Fibroblast of skin of back (primary cell): Measurements from ENCODE around the gene ETV4.
A peak's percentile ranks its signal among the peaks of the same experiment; 100 is the strongest.

ENCODE experiments used
- DNase-seq: peaks from one replicate; pipeline ENCODE4 v3.0.0-alpha.2; 2013

ETV4 gene

GRCh38 chr17:43572368-43572980 lies 26.3 kb upstream of the ETV4 start:
- no peak for DNase-seq

GRCh38 chr17:43570518-43570928 lies 24.4 kb upstream of the ETV4 start:
- DNase-seq: peak; percentile 62

- DNase-seq: no peak
Measured at GRCh38 chr17:43568506-43569082, 22.5 kb upstream of the ETV4 start.

GRCh38 chr17:43563600-43564594 lies 17.8 kb upstream of the ETV4 start:
- no peak for DNase-seq

- no peak for DNase-seq
Measured at GRCh38 chr17:43562679-43563599, 16.8 kb upstream of the ETV4 start.

- DNase-seq: no peak
Measured at GRCh38 chr17:43560461-43561427, 14.6 kb upstream of the ETV4 start.

GRCh38 chr17:43559161-43559816 lies 13.1 kb upstream of the ETV4 start:
- DNase-seq: no peak

GRCh38 chr17:43558805-43559160 lies 12.6 kb upstream of the ETV4 start:
- DNase-seq: no peak

- DNase-seq: no peak
Measured at GRCh38 chr17:43556292-43556691, 10.2 kb upstream of the ETV4 start.

- no peak for DNase-seq
Measured at GRCh38 chr17:43554857-43555256, 8.7 kb upstream of the ETV4 start.

- DNase-seq: no peak
Measured at GRCh38 chr17:43553573-43553972, 7.4 kb upstream of the ETV4 start.

- no peak for DNase-seq
Measured at GRCh38 chr17:43552229-43552837, 6.2 kb upstream of the ETV4 start.

GRCh38 chr17:43550754-43551153 lies 4.6 kb upstream of the ETV4 start:
- DNase-seq: no peak

- DNase-seq: no peak
Measured at GRCh38 chr17:43549496-43549895, 3.4 kb upstream of the ETV4 start.

- no peak for DNase-seq
Measured at GRCh38 chr17:43548689-43549379, 2.7 kb upstream of the ETV4 start.

GRCh38 chr17:43547659-43548256 lies 1.6 kb upstream of the ETV4 start:
- DNase-seq: no peak

- no peak for DNase-seq
Measured at GRCh38 chr17:43547189-43547550, 1.0 kb upstream of the ETV4 start.

- DNase-seq: peak; percentile 40
Measured at GRCh38 chr17:43545383-43545632, 832 bp downstream of the ETV4 start.

GRCh38 chr17:43543771-43544575 lies 2.2 kb downstream of the ETV4 start:
- DNase-seq: no peak
